Measurements from ENCODE around the gene BIN1. TPM values are rescaled to one million over a fixed set of nuclear protein-coding genes. Genes with fewer than 3 reads are reported as not detected.

BIN1 gene, protein sequence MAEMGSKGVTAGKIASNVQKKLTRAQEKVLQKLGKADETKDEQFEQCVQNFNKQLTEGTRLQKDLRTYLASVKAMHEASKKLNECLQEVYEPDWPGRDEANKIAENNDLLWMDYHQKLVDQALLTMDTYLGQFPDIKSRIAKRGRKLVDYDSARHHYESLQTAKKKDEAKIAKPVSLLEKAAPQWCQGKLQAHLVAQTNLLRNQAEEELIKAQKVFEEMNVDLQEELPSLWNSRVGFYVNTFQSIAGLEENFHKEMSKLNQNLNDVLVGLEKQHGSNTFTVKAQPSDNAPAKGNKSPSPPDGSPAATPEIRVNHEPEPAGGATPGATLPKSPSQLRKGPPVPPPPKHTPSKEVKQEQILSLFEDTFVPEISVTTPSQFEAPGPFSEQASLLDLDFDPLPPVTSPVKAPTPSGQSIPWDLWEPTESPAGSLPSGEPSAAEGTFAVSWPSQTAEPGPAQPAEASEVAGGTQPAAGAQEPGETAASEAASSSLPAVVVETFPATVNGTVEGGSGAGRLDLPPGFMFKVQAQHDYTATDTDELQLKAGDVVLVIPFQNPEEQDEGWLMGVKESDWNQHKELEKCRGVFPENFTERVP
- total RNA-seq, result 10 to 100 TPM; 18.0 to 35.9 TPM

DNA sequence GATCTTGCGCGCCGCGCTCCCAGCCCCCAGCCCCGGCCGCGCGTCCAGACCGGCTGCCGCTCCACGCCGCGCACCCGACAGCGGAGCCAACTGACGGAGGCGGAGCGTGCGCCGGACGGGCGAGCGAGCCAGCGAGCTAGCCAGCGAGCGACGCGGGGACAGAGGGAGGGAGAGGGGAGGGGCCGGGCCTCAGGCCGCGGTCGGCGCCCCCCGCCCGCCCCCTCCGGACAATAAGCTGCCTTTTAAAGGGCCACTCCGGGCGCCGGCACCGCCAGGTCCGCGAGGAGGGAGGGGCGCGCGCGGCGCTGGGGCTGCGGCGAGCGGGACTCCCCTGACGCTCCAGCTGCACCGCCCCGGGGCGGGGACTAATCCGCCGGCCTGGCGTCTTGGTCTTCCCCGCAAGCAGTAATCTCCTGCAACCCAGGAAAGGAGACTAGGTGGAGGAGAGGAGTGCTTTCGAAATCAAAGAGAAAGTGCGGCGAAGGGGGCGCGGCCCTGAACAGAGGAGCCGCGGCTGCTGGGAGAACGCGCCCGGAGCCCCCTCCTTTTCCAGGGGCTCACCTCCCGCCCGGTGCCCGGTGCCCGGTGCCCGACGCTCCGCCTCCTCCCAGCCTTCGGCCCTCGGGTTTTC is at the start of gene BIN1:
Gene BIN1 (minus strand): TSS at position 164 of the 631 bp plus-strand sequence. CDS start 211 bp downstream, outside the sequence.
- DNase-seq (ENCODE audit: low spot score) (peak; percentile 90), ATAC-seq (peak; percentile 92 to 95)
- H3K27ac Mint-ChIP-seq, result no peak within 1 kb of the TSS
- peaks cover 3 to 6% of the 10 kb centered on the region in 2 donors for H3K4me1 Mint-ChIP-seq (ENCODE audit: low read depth in 2 of 2)
- H3K4me3 Mint-ChIP-seq, result peak within 1 kb of the TSS; percentile 92
- H3K27me3 Mint-ChIP-seq, result peaks cover 6 to 13% of the 10 kb centered on the region in 2 donors
- H3K9me3 Mint-ChIP-seq, result no peaks in the 10 kb centered on the region
- no peaks in the 10 kb centered on the region for H3K36me3 Mint-ChIP-seq

DNA sequence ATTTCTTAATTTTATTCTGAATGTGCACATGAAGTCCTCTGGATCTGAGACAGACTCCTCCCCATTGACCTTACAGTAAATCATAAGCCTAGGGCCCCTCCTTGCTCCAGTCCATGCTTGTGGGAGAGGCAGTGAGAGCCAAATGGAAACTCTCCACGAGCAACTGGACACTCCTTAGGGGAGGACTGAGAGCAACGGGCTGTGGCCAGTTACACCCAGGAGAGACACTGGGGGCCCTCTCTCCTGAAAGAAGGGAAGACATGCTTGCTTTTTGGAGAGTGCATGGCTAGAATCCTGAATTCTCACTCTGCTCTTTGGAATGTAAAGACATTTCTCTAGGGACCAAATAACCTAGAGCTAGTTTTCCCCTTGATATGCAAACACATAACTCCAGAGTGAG is 49.0 kb upstream of the BIN1 start:
- Mint-ChIP-seq H3K36me3 (no peaks in the 10 kb centered on the region), H3K4me3 (no peak overlapping the region), H3K4me1 (ENCODE audit: low read depth in 2 of 2) (no peaks in the 10 kb centered on the region), H3K27me3 (peaks cover 0 to 2% of the 10 kb centered on the region in 2 donors), H3K9me3 (no peaks in the 10 kb centered on the region), H3K27ac (no peak overlapping the region)
- ATAC-seq (no peak), DNase-seq (ENCODE audit: low spot score) (no peak)

DNA sequence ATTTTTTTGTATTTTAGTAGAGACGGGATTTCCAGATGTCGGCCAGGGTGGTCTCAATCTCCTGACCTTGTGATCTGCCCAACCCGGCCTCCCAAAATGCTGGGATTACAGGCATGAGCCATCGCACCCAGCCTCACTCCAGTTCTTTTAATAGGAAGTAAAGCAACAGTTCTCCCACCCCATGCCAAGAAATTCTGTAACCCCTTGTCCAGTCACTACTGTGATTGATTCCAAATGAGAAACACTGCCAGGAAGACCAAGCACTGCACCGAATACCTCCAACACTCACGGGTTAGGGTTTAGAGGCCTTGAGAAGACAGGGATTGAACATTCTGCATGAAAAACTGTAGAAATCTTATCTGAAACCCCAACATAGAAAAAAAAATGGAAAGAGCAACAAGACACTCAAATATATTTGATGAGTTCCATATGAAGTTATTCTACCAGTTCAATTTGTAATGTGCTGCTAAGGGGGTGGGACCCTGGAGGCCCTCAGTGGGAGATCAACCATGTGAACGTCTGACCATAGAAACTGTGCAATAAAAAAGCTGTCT is 48.2 kb upstream of the BIN1 start:
- H3K4me1 Mint-ChIP-seq (ENCODE audit: low read depth in 2 of 2), result no peaks in the 10 kb centered on the region
- H3K27me3 Mint-ChIP-seq, result peaks cover 0 to 2% of the 10 kb centered on the region in 2 donors
- no peaks in the 10 kb centered on the region for H3K36me3 Mint-ChIP-seq
- H3K9me3 Mint-ChIP-seq, result no peaks in the 10 kb centered on the region
- no peak overlapping the region for H3K27ac Mint-ChIP-seq
- H3K4me3 Mint-ChIP-seq, result no peak overlapping the region
- ATAC-seq (no peak), DNase-seq (ENCODE audit: low spot score) (no peak)

DNA sequence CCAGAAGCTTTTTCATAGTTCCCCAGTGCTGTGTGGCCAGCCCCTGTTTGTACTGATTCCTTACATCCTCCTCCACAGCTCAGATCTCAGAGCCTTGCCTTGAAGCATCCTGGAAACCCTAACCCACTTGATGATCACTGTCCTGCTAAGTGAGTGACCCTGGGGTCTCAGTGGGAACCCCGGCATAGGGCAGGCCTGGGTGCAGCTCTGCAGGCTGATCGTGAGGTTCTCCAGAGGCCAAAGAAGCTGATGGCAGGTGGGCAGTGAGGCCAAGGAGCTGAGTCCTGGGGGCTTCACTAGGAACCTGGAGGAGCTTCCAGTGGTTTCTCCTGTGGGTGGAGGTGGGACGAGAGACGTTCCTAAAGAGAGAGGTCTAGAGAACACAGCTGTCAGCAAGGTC is 47.4 kb upstream of the BIN1 start:
- no peak overlapping the region for H3K27ac Mint-ChIP-seq
- peaks cover 0 to 2% of the 10 kb centered on the region in 2 donors for H3K27me3 Mint-ChIP-seq
- DNase-seq (ENCODE audit: low spot score) (no peak), ATAC-seq (no peak)
- no peaks in the 10 kb centered on the region for H3K36me3 Mint-ChIP-seq
- no peak overlapping the region for H3K4me3 Mint-ChIP-seq
- no peaks in the 10 kb centered on the region for H3K9me3 Mint-ChIP-seq
- H3K4me1 Mint-ChIP-seq (ENCODE audit: low read depth in 2 of 2), result no peaks in the 10 kb centered on the region

DNA sequence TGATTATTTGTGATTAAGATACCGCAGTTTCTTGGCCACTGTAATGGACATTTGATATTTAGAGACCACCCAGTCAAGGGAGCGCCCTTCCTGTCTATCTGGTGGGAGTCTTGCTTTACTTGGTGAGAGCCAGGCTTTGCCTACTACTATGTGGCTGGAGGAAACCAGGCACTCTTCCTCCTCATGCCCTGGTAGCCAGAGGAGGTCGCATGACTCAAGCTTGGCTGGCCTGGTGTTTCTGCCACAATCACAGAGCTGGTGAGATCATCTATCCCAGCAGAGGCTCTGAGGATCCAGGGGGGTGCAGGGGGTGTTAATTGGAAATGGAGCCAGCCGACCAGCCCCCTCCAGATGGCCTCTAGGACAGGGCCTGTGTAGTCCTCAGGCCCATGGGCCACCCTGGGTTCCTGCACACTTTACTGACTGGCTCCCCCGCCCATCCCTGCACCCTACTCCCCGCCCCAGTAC is 46.8 kb upstream of the BIN1 start:
- H3K27me3 Mint-ChIP-seq, result no peaks in the 10 kb centered on the region
- H3K27ac Mint-ChIP-seq, result no peak overlapping the region
- no peaks in the 10 kb centered on the region for H3K36me3 Mint-ChIP-seq
- H3K9me3 Mint-ChIP-seq, result no peaks in the 10 kb centered on the region
- no peak for DNase-seq (ENCODE audit: low spot score)
- H3K4me3 Mint-ChIP-seq, result no peak overlapping the region
- H3K4me1 Mint-ChIP-seq (ENCODE audit: low read depth in 2 of 2), result no peaks in the 10 kb centered on the region
- ATAC-seq, result no peak

DNA sequence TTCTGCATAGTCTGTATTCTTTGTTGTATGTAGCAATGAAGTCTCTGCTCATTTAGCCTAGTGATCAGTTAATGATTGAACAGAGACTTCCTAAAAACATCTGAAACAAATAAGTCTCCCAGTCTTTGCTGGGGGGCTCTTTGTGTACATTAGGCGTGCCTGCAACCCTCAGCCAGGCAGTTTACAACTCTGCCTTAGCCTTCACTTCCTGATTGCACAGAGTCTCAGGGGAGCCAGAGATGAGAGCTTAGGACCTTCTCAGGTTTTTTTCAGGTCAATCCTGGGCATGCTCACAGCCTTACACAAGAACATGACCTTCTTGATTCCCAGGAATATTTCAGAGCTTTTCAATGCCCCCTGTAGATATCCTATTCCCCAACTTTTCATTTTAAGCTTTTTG is 44.0 kb upstream of the BIN1 start:
- H3K36me3 Mint-ChIP-seq, result no peaks in the 10 kb centered on the region
- no peak overlapping the region for H3K4me3 Mint-ChIP-seq
- H3K4me1 Mint-ChIP-seq (ENCODE audit: low read depth in 2 of 2), result no peaks in the 10 kb centered on the region
- ATAC-seq, result no peak
- no peaks in the 10 kb centered on the region for H3K27me3 Mint-ChIP-seq
- no peaks in the 10 kb centered on the region for H3K9me3 Mint-ChIP-seq
- no peak for DNase-seq (ENCODE audit: low spot score)
- H3K27ac Mint-ChIP-seq, result no peak overlapping the region

DNA sequence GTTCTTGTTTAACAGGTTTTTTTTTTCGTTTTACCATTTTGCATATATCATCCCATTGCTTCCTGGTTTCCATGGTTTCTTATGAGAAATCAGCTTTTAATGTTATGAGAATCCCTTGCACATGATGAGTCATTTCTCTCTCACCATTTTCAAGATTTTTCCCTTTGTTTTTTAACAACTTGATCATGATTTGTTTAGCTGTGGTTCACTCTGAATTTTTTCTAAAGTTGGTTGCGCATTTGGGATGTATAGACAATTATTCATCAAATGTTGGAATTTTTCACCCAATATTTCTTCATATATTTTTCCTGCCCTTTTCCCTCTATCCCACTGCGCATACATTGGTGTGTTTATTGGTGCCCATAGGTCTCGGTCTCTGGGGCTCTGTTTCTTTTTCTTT is 42.4 kb upstream of the BIN1 start:
- Mint-ChIP-seq H3K4me3 (no peak overlapping the region), H3K4me1 (ENCODE audit: low read depth in 2 of 2) (no peaks in the 10 kb centered on the region), H3K9me3 (no peaks in the 10 kb centered on the region), H3K27me3 (no peaks in the 10 kb centered on the region), H3K27ac (no peak overlapping the region), H3K36me3 (no peaks in the 10 kb centered on the region)
- DNase-seq (ENCODE audit: low spot score) (no peak), ATAC-seq (no peak)

DNA sequence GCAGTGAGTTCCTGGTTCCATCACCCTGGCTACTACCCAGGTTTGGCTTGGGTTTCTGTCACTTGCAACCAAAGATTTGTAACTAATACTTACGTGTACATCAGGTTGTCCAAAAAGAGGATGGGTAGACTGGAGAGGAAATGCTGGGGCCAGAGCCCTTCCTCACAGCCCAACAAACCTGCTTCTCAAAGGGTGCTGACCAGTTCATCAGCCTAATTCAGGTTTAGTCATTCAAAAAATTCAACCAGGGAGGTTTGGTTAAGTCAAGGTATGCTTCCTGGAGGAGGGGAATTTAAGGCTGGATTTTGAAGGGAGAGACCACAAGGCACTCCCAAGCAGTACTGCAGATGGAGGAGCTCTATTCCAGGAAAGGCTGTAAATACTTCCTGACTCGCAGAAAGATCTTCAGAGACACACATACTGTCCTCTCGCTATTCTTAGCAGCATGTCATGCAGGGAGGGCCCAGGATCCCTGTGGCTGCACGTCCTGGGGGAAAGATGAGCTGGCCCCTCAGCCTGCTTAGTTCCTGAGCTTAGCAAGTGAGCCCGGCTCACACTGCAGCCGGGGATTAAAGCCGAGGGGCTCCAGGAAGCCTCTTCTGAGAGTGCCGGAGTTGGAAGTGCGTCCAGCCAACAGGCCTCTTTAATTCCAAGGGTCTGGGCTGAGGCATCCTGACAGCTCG is 40.0 kb upstream of the BIN1 start:
- Mint-ChIP-seq H3K4me3 (no peak overlapping the region), H3K27me3 (no peaks in the 10 kb centered on the region), H3K4me1 (ENCODE audit: low read depth in 2 of 2) (no peaks in the 10 kb centered on the region), H3K27ac (peak overlapping the region in 1 of 2 donors; percentile 32), H3K9me3 (no peaks in the 10 kb centered on the region), H3K36me3 (no peaks in the 10 kb centered on the region)
- ATAC-seq, result no peak
- no peak for DNase-seq (ENCODE audit: low spot score)

DNA sequence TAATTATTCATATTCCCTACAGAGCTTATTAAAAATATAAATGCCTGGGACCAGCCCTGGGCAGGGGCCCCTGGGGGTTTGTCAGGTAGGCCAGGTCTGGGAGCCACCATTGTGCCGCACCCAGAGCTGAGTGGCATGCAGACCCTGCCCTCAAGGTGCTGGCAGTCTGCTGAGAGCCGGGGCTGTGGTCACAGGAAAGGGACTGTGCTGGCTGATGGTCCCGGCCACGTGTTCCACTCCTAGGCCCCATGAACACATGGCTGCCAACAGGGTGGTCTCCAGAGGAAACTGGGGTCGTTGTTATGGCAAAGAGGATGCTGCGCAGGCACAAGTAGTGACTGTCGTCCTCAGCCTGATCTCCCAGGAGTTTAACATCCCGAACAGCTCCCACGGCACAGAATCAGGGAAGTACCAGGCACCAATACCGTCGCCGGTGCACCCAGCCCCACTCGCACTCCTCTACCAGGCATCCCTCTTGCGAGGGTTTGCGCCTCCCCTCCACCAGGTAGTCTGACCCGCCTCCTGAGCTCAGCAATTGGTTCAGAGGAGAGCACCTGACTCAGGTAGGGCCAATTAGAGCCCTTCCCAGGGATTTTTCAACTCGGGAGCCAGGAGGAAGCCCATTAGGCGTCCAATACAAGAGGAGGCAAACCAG is 39.2 kb upstream of the BIN1 start:
- ATAC-seq (no peak), DNase-seq (ENCODE audit: low spot score) (no peak)
- H3K4me1 Mint-ChIP-seq (ENCODE audit: low read depth in 2 of 2), result no peaks in the 10 kb centered on the region
- no peaks in the 10 kb centered on the region for H3K9me3 Mint-ChIP-seq
- H3K4me3 Mint-ChIP-seq, result no peak overlapping the region
- no peaks in the 10 kb centered on the region for H3K27me3 Mint-ChIP-seq
- H3K36me3 Mint-ChIP-seq, result no peaks in the 10 kb centered on the region
- H3K27ac Mint-ChIP-seq, result no peak overlapping the region

DNA sequence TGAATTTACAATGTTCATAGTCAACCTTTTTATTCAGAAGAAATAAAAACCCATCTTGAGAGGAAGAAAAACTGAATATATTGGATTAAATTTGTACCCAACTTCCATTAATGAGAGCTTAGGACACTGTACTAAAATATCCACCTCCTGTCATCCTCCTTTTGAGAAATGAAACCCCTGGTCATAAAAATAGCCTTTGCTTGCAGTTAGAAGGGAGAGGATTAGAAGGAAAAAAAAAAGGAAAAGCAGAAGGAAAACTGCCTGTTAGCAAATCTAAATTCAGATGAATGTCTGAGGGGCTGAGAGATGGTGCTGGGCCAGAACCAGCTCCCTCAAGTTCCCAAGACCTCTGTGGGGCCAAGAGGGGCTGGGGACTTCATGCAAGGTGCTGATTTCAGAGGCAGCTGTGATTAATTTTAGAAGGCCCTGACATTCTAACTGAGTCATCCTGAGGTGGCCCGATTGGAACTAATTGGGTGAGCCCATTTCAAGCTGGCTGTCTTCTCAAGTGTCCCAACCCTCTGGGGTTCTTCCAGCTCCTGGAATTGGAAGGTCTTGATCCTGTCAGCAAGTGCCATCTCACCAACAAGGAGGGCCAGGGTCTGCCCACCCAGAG is 38.4 kb upstream of the BIN1 start:
- DNase-seq (ENCODE audit: low spot score), result no peak
- no peaks in the 10 kb centered on the region for H3K36me3 Mint-ChIP-seq
- no peaks in the 10 kb centered on the region for H3K9me3 Mint-ChIP-seq
- no peak overlapping the region for H3K4me3 Mint-ChIP-seq
- H3K27ac Mint-ChIP-seq, result no peak overlapping the region
- no peaks in the 10 kb centered on the region for H3K4me1 Mint-ChIP-seq (ENCODE audit: low read depth in 2 of 2)
- H3K27me3 Mint-ChIP-seq, result peaks cover 2 to 3% of the 10 kb centered on the region in 2 donors
- ATAC-seq, result no peak

DNA sequence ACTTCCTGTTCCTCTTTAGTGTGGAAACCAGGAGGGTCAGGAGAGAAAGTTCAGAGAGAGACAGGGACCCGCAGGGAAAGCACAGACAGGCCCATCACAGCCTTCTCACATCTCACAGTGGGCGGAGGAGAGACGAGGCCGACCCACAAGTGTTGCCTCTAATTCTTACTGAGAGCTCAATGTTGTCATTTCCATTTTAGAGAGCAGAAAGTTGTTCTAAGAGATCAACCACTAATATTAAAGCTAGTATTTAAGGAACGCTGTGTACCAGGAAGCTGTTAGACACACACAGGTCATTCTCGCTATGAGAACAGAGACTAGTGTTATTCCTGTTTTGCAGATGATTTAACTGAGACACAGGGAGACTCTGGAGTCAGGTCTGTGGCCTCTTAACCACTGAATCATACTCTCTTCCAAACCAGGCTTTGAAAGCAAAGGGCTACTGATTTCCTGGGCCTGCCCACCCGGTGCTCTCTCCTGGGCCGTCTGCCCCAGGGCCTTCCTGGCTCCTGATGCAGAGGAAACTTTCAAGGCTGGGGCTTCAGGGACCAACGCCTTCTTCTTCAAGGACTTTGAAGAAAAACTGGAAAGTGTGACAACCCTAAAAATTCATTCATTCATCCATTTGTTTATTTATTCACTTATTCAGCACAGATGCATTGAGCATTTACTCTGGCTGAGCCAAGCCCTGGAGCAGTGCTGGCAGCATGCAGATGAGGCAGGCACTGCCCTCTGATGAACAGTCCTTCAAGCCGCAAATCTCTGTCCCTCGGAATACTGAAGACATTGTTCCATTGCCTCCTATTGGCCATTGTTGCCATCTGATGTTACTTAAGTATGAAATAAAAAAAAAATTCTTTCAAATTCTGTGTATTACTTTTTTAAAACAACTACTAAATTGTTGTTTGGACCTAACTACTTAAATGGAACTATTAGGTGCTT is 37.2 kb upstream of the BIN1 start:
- Mint-ChIP-seq H3K27me3 (peaks cover 8 to 12% of the 10 kb centered on the region in 2 donors), H3K4me1 (ENCODE audit: low read depth in 2 of 2) (peaks cover 0 to 2% of the 10 kb centered on the region in 2 donors), H3K4me3 (no peak overlapping the region), H3K27ac (no peak overlapping the region), H3K9me3 (no peaks in the 10 kb centered on the region), H3K36me3 (no peaks in the 10 kb centered on the region)
- ATAC-seq, result no peak
- DNase-seq (ENCODE audit: low spot score), result no peak

Measured in natural killer cell treated with Interleukin-12 subunit alpha and Interleukin-12 subunit beta and Interleukin-15 and Interleukin-18, amount 100 ng/mL, for 72 hours (primary cell).